PC-3 (cell line): Measurements from ENCODE around the gene STXBP4. TPM values are rescaled to one million over a fixed set of nuclear protein-coding genes. Genes with fewer than 3 reads are reported as not detected.

Experiments used
- ATAC-seq: fragments of 200-7000 bp; cut with Tn5 transposase; 2 replicates; pipeline ENCODE4 v1.9.1; 2020; ENCODE audit warnings: mild to moderate bottlenecking, moderate library complexity
- BruUV-seq: library from RNA; stranded (reverse); fragments of 400-500 nt; replicated peaks from 2 replicates; lab custom pipeline; 2021; lab: Mats Ljungman, UMichigan
- CTCF ChIA-PET: fragments of 300-600 bp; sonication (Branson Sonifier 250); formaldehyde crosslinking; loops from one replicate; lab custom pipeline; 2022; ENCODE audit warnings: antibody characterized with exemption; lab: Charles Lee
- POLR2A ChIA-PET: fragments of 300-600 bp; sonication (Branson Sonifier 250); formaldehyde crosslinking; loops from one replicate; lab custom pipeline; 2022; ENCODE audit warnings: antibody characterized with exemption; ENCODE audit not compliant: unreplicated experiment; lab: Charles Lee
- DNase-seq: peaks from one replicate; pipeline ENCODE4 v3.0.0-alpha.2; 2015
- H2AFZ ChIP-seq: fragments of 300-600 bp; sonication (generic); 2 replicates; pipeline ENCODE4 v1.6.0; 2016; ENCODE audit warnings: antibody characterized with exemption, low read length
- H3F3A ChIP-seq: fragments of 300-600 bp; sonication (generic); one replicate; pipeline ENCODE4 v1.6.0; 2017; ENCODE audit warnings: antibody characterized with exemption, low read length, control low read depth, mild to moderate bottlenecking; ENCODE audit not compliant: unreplicated experiment
- H3K27ac ChIP-seq: fragments of 300-600 bp; sonication (generic); 2 replicates; pipeline ENCODE4 v1.5.1; 2016; ENCODE audit warnings: mild to moderate bottlenecking, low read length
- H3K27me3 ChIP-seq: fragments of 300-600 bp; sonication (generic); 2 replicates; pipeline ENCODE4 v1.6.1; 2016; ENCODE audit warnings: low read length, mixed read lengths
- H3K36me3 ChIP-seq: fragments of 300-600 bp; sonication (generic); 2 replicates; pipeline ENCODE4 v1.6.1; 2016; ENCODE audit warnings: low read depth, mixed run types, low read length, mixed read lengths
- H3K4me1 ChIP-seq: fragments of 300-600 bp; sonication (generic); 2 replicates; pipeline ENCODE4 v1.5.1; 2016; ENCODE audit warnings: low read length; ENCODE audit not compliant: insufficient read depth
- H3K4me2 ChIP-seq: fragments of 300-600 bp; sonication (generic); 2 replicates; pipeline ENCODE4 v1.6.0; 2016; ENCODE audit warnings: low read length
- H3K4me3 ChIP-seq: fragments of 300-600 bp; sonication (generic); 2 replicates; pipeline ENCODE4 v1.5.1; 2016; ENCODE audit warnings: mild to moderate bottlenecking, low read length, mixed read lengths
- H3K79me2 ChIP-seq: fragments of 300-600 bp; sonication (generic); 2 replicates; pipeline ENCODE4 v1.6.1; 2017; ENCODE audit warnings: low read length, mixed read lengths
- H3K9ac ChIP-seq: fragments of 300-600 bp; sonication (generic); 2 replicates; pipeline ENCODE4 v1.6.0; 2016; ENCODE audit warnings: mild to moderate bottlenecking, low read length
- H3K9me2 ChIP-seq: fragments of 300-600 bp; sonication (generic); replicated peaks from 2 replicates; pipeline ENCODE4 v1.6.1; 2016; ENCODE audit warnings: mixed run types, low read length, mixed read lengths
- H3K9me3 ChIP-seq: fragments of 300-600 bp; sonication (generic); 2 replicates; pipeline ENCODE4 v1.6.1; 2016; ENCODE audit warnings: low read length, mixed read lengths
- H4K20me1 ChIP-seq: fragments of 300-600 bp; sonication (generic); 2 replicates; pipeline ENCODE4 v1.6.1; 2016; ENCODE audit warnings: low read length, mixed read lengths
- CTCF ChIP-seq: fragments of 300-600 bp; sonication (generic); conservative IDR thresholded peaks from 2 replicates; pipeline ENCODE4 v1.5.1; 2017; ENCODE audit warnings: antibody characterized with exemption, low read depth, mild to moderate bottlenecking, low read length
- EZH2 ChIP-seq: fragments of 300-600 bp; sonication (generic); IDR thresholded peaks from one replicate; pipeline ENCODE4 v1.6.1; 2017; ENCODE audit warnings: antibody characterized with exemption, mild to moderate bottlenecking, low read length; ENCODE audit not compliant: unreplicated experiment
- EZH2phosphoT487 ChIP-seq: fragments of 300-600 bp; sonication (generic); IDR thresholded peaks from 2 replicates; pipeline ENCODE4 v1.6.1; 2018; ENCODE audit warnings: mild to moderate bottlenecking, antibody characterized with exemption, low read length, borderline replicate concordance
- intact Hi-C: fragments of 100-400 bp; cut with micrococcal nuclease; formaldehyde crosslinking; loops from 2 replicates; pipeline ENCODE4 v1.9.0; 2023
- total RNA-seq: library from RNA; depleted of rRNA; stranded (reverse); fragments of >200 nt; gene quantifications from 2 replicates; pipeline ENCODE4 v1.2.3, GENCODE V29; 2014

Gene STXBP4
- total RNA-seq, 1 experiment from 2014 or later, result 6.2 TPM

GRCh38 chr17:54991567-54991966 is 23.0 kb downstream of the STXBP4 start:
- intact Hi-C loops, result loop anchor here (5.0 kb wide), 2 partner anchors 171 to 521 kb away; partner anchors contain the start of gene SMIM36
- no peaks in the 10 kb centered on the region for H3K4me1 ChIP-seq
- H3K9me2 ChIP-seq, result no peaks in the 10 kb centered on the region
- POLR2A ChIA-PET, result interaction anchor here (0.5 kb wide), 1 partner anchor 89 kb away, joined by 6 read pairs; no protein-coding TSS in a partner anchor
- TF ChIP-seq EZH2 (no peak), CTCF (no peak), EZH2phosphoT487 (no peak)
- H3F3A ChIP-seq, result no peaks in the 10 kb centered on the region
- no peaks in the 10 kb centered on the region for H3K79me2 ChIP-seq
- CTCF ChIA-PET, result no interaction called here
- no peak overlapping the region for H2AFZ ChIP-seq
- no peak overlapping the region for H3K9ac ChIP-seq
- H3K4me3 ChIP-seq, result no peak overlapping the region
- no peaks in the 10 kb centered on the region for H4K20me1 ChIP-seq
- no peak for ATAC-seq
- no peak overlapping the region for H3K4me2 ChIP-seq
- no peaks in the 10 kb centered on the region; the same call in 1 of the 2 replicates for H3K36me3 ChIP-seq
- no peaks in the 10 kb centered on the region for H3K9me3 ChIP-seq
- H3K27ac ChIP-seq, result no peak overlapping the region
- no peaks in the 10 kb centered on the region for H3K27me3 ChIP-seq
- no TSS peak for BruUV-seq
- DNase-seq, result no peak

GRCh38 chr17:54992797-54993639 is 24.5 kb downstream of the STXBP4 start:
- no peak overlapping the region for H2AFZ ChIP-seq
- CTCF ChIA-PET, result interaction anchor here (0.5 to 1.4 kb wide), 14 partner anchors 8 to 358 kb away, joined by 3 to 10 read pairs (median 3); no protein-coding TSS in a partner anchor
- peak; percentile 82 for DNase-seq

More at GRCh38 chr17:54992797-54993639, 24.5 kb downstream of the STXBP4 start:
- no TSS peak for BruUV-seq
- Histone ChIP-seq H3K79me2 (no peaks in the 10 kb centered on the region), H3F3A (no peaks in the 10 kb centered on the region), H3K4me2 (no peak overlapping the region), H3K27ac (no peak overlapping the region), H3K4me3 (no peak overlapping the region), H4K20me1 (no peaks in the 10 kb centered on the region), H3K36me3 (no peaks in the 10 kb centered on the region), H3K9ac (no peak overlapping the region), H3K4me1 (no peaks in the 10 kb centered on the region), H3K27me3 (no peaks in the 10 kb centered on the region), H3K9me3 (no peaks in the 10 kb centered on the region), H3K9me2 (no peaks in the 10 kb centered on the region)
- POLR2A ChIA-PET, result no interaction called here
- peak; percentile 88 for ATAC-seq
- intact Hi-C loops, result loop anchor here (1.0 to 5.0 kb wide), 5 partner anchors 12 to 519 kb away; partner anchors contain the start of gene SMIM36
- TF ChIP-seq EZH2phosphoT487 (no peak), CTCF (peak; percentile 81), EZH2 (no peak)
